Activated naive CD8-positive, alpha-beta T cell treated with anti-CD3 and anti-CD28 coated beads for 36 hours (primary cell): Measurements from ENCODE around the gene BMAL2. TPM values are rescaled to one million over a fixed set of nuclear protein-coding genes. Genes with fewer than 3 reads are reported as not detected.

Experiments used
- DNase-seq: peaks from one replicate; pipeline ENCODE4 v3.0.0; 2021
- H3K27ac Mint-ChIP-seq: one replicate; pipeline ENCODE4 v1.8.0; 2022; ENCODE audit warnings: mild to moderate bottlenecking, moderate library complexity, mixed read lengths
- H3K27me3 Mint-ChIP-seq: one replicate; pipeline ENCODE4 v1.8.0; 2022; ENCODE audit warnings: mild to moderate bottlenecking, mixed read lengths
- H3K36me3 Mint-ChIP-seq: one replicate; pipeline ENCODE4 v1.8.0; 2021; ENCODE audit warnings: mild to moderate bottlenecking, mixed read lengths
- H3K4me1 Mint-ChIP-seq: one replicate; pipeline ENCODE4 v1.8.0; 2021; ENCODE audit warnings: mixed read lengths
- H3K4me3 Mint-ChIP-seq: one replicate; pipeline ENCODE4 v1.8.0; 2022; ENCODE audit warnings: mild to moderate bottlenecking, moderate library complexity, mixed read lengths
- H3K9me3 Mint-ChIP-seq: one replicate; pipeline ENCODE4 v1.8.0; 2022; ENCODE audit warnings: mixed read lengths
- total RNA-seq, 2 experiments: library from RNA; stranded (reverse); gene quantifications; one replicate each; pipeline ENCODE4 v1.2.3, GENCODE V29; 2021

The BMAL2 gene
- total RNA-seq, 2 experiments from 2014 or later: 10.8 to 13.3 TPM

DNA sequence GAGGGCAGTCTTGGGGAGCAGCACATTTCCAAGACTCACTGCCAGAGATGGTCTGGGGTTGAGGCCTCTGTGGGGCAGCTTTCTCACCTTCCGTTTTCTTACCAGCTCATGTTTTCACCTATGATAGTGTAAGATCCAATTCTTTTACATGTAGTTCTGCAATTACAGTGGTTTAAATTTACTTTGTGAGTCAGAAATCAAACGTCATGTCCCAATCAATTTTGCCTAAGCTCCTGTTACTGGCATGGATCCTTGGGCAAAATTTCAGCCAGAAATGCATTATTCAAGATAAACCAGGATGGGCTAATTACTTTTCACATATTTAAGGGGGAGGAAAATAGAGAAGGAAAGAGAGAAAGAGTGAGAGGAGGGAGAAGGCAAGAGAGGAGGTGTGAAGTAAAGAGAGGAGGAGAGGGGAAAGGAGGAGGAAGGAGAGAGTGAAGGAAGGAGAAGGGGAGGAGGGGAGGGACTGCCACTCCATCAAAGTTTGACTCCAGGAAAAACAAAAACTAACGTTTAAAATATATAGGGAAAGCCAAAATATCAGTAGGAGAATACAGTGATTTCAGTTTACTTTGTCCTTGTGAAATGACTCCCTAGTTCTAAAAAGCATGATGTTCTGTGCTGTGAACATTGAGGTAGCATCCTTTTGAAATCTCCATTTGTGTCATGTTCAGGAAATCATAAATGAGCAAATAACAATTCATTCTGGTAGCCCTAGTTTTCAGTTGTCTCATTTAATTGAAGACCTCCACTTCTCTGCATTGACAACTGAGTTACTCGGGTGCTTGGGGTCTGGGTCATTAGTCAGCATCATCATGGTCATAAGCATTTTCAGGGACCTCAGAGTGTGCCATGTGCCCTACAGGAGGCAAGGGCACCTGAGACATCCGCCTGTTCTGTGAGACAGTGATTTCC is 3.0 kb downstream of the BMAL2 start:
- Mint-ChIP-seq H3K36me3 (no peaks in the 10 kb centered on the region), H3K27ac (no peak overlapping the region), H3K4me3 (no peak overlapping the region), H3K9me3 (no peaks in the 10 kb centered on the region), H3K27me3 (peaks cover 40% of the 10 kb centered on the region), H3K4me1 (peaks cover 31% of the 10 kb centered on the region)
- DNase-seq: no peak

DNA sequence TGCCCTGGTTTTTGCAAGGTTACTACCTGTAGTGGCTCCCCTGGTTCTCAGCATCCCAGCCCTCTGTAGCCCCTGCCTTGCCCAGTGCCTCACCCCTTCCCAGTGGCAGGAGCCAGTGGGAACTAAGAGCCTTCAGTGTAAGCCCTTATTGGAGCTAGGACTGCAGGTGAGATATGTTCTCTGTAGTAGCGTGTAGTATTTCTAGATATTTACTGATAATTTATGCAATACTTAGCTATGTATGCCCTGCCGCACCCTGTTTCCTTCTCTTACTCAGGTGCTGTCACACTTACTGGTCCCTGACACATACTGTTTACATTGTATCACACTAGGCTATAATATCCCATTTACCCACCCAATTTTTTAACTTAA is 3.6 kb downstream of the BMAL2 start:
- no peak overlapping the region for H3K4me3 Mint-ChIP-seq
- peaks cover 43% of the 10 kb centered on the region for H3K27me3 Mint-ChIP-seq
- no peaks in the 10 kb centered on the region for H3K36me3 Mint-ChIP-seq
- DNase-seq: no peak
- peaks cover 24% of the 10 kb centered on the region for H3K4me1 Mint-ChIP-seq
- no peak overlapping the region for H3K27ac Mint-ChIP-seq
- no peaks in the 10 kb centered on the region for H3K9me3 Mint-ChIP-seq

DNA sequence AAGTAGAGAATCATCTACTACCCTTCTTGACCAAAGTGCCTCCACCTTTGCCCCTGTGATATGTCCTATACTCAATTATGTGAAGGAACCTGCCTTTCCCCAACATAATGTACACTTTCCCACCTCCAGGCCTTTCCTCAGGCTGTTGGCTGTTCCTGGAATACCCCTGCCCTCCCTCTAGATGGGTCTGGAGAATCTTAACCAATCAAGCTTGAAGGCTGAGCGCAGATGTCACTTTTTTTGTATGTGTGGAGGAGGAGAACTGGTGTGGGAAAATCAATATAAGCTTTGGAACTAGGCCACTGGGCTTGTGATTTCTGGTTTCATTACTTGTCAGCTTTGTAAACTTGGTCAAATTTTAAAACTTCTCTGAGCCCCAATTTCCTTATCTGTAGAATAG is 4.7 kb downstream of the BMAL2 start:
- Mint-ChIP-seq H3K27ac (no peak overlapping the region), H3K4me1 (peaks cover 13% of the 10 kb centered on the region), H3K4me3 (no peak overlapping the region), H3K27me3 (peaks cover 37% of the 10 kb centered on the region), H3K9me3 (no peaks in the 10 kb centered on the region), H3K36me3 (no peaks in the 10 kb centered on the region)
- no peak for DNase-seq

DNA sequence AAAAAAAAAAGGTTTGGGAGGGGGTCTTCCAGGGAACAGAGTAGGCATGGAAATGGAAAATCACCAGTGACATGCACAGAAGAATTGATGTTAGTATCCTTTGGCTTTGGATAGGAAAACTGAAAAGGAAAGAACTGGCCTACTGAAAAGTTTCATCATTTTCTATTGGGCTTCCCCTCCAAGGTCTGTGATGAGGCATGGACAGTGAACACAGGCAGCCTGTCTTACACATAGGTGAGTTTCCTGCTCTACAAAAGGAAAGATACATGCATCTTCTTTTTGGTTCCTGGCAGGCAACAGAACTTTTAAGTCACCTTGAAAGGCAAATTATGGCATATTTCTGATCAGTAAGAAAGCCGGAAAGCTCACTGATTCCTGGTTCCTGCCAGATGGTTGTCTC is 5.8 kb downstream of the BMAL2 start:
- DNase-seq: no peak
- Mint-ChIP-seq H3K9me3 (no peaks in the 10 kb centered on the region), H3K4me3 (no peak overlapping the region), H3K27ac (no peak overlapping the region), H3K27me3 (peaks cover 33% of the 10 kb centered on the region), H3K4me1 (peaks cover 11% of the 10 kb centered on the region), H3K36me3 (no peaks in the 10 kb centered on the region)

DNA sequence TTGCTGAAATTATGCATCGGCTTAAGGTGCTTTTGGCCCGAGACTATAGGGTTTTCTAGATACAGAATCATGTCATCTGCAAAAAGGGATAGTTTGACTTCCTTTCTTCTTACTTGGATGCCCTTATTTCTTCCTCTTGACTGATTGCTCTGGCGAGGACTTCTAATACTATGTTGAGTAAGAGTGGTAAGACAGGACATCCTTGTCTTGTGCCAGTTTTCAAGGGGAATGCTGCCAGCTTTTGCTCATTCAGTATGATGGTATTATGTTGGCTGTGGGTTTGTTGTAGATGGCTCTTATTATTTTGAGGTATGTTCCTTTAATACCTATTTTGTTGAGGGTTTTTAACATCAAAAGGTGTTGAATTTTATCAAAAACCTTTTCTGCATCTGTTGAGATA is 8.3 kb downstream of the BMAL2 start:
- H3K27ac Mint-ChIP-seq: no peak overlapping the region
- no peak for DNase-seq
- H3K27me3 Mint-ChIP-seq: peaks cover 15% of the 10 kb centered on the region
- no peaks in the 10 kb centered on the region for H3K36me3 Mint-ChIP-seq
- no peaks in the 10 kb centered on the region for H3K9me3 Mint-ChIP-seq
- no peak overlapping the region for H3K4me3 Mint-ChIP-seq
- H3K4me1 Mint-ChIP-seq: peaks cover 5% of the 10 kb centered on the region

DNA sequence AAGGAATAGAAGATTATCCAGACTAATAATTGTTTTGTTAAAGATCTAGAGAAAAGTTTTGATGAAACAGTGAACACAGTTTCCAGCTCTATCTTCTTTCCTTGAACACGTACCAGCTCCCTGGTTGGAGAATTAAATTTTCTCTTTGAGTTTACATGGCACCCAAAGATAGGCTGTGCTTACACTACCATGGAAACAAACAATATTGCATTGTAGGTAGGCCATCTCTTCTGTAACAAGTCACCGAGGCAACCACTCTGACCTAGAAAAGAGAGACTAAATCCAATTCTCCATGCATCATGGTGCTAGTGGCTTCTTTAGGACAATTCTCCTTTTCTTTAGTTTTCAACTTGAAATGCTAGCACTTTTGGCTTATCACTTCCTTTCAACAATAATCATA is 9.9 kb downstream of the BMAL2 start:
- no peak overlapping the region for H3K4me3 Mint-ChIP-seq
- H3K9me3 Mint-ChIP-seq: no peaks in the 10 kb centered on the region

DNA sequence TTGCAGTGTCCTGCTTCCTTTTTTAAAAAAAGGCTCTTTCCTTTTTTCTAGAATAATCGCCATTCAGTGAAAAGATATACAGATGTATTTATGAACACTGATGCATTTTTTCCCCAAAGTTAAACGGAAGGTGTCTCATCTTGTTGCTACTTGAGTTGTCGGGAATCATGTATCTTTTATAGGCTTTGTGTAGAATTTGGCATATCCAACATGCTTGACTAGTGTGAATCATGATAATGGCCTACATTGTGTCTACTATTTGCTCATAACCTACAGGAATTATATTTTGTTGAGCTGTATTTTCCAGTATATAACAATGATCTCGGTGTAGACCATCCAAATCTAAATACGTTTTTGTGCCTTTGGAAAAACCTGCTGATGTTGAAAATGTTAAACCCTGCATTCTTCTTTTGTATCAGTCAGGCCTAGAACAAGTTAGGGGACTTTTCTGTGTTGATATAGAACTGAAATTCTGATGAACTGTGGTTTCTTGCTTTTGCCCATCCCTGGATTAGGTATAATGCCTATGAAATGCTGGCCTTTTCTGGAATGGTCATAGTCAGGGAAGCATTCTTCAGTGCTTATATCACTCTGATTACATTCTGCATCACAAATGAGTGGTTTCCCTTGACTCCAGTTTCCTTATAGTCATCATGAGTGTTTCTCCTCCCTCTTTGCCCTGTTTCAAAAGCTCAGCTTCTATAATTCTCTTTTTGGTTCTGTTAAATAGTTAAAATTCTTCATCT is 10.8 kb downstream of the BMAL2 start:
- Mint-ChIP-seq H3K9me3 (no peaks in the 10 kb centered on the region), H3K36me3 (no peaks in the 10 kb centered on the region), H3K27me3 (peaks cover 5% of the 10 kb centered on the region)

More for the DNA sequence above, 9.9 kb downstream of the BMAL2 start:
- Mint-ChIP-seq H3K36me3 (no peaks in the 10 kb centered on the region), H3K27ac (no peak overlapping the region), H3K27me3 (peaks cover 5% of the 10 kb centered on the region), H3K4me1 (peaks cover 5% of the 10 kb centered on the region)
- no peak for DNase-seq

DNA sequence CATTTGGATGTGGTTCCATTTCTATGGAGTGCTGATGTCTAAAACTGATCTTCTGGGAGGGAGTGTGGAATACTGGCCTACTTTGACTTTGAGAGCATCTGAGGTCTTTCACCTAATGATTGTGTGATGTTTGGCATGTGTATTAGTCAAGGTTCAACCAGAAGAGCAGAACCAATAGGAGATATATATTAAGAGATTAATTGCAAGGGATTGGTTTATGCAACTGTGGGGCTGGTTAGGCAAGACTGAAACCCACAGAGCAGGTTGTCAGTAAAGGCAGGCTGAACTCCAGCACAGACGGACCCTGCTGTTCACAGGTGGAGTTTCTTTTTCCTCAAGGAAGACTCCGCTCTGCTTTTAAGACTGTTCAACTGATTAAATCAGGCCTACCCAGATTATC is 11.6 kb downstream of the BMAL2 start:
- no peak overlapping the region for H3K27ac Mint-ChIP-seq
- DNase-seq: no peak
- no peak overlapping the region for H3K4me3 Mint-ChIP-seq
- no peaks in the 10 kb centered on the region for H3K4me1 Mint-ChIP-seq
- peaks cover 5% of the 10 kb centered on the region for H3K27me3 Mint-ChIP-seq
- no peaks in the 10 kb centered on the region for H3K36me3 Mint-ChIP-seq
- no peaks in the 10 kb centered on the region for H3K9me3 Mint-ChIP-seq

More for the DNA sequence above, 10.8 kb downstream of the BMAL2 start:
- no peak for DNase-seq
- Mint-ChIP-seq H3K4me1 (peaks cover 2% of the 10 kb centered on the region), H3K4me3 (no peak overlapping the region), H3K27ac (no peak overlapping the region)

DNA sequence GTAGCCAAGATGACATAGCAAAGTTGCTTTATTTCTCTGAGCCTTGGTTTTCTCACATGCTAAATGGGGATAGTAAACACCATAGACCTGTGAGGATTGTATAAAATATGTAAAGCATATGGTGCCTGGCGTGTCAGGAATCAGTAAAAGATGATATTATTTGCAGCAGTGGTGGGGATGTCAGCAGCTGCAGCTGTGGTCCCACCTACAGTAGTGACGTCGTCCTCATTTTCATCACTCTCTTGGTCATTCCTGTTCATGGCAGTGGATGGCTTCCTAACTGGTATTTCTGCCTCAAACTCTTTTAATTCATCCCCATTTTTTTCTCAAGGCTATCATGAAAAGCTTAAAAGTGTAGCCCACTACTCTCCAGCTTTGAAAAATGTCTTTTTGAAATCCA is 12.1 kb downstream of the BMAL2 start:
- no peaks in the 10 kb centered on the region for H3K4me1 Mint-ChIP-seq
- H3K27me3 Mint-ChIP-seq: peaks cover 5% of the 10 kb centered on the region
- H3K36me3 Mint-ChIP-seq: no peaks in the 10 kb centered on the region
- DNase-seq: no peak
- no peaks in the 10 kb centered on the region for H3K9me3 Mint-ChIP-seq
- no peak overlapping the region for H3K4me3 Mint-ChIP-seq
- H3K27ac Mint-ChIP-seq: no peak overlapping the region

DNA sequence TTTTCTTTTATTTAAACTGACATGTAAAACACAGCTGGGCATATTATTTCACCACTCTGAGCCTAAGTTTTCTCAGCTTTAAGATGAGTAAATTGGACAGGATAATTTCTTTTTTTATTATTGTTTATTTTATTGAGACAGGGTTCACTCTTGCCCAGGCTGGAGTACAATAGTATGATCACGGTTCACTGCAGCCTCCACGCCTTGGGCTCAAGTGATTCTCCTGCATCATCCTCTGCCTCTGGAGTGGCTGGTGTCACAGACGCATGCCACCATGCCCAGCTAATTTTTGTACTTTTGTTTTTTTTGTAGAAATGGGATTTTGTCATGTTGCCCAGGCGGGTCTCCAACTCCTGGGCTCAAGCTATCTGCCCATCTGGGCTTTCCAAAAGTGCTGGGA is 12.7 kb downstream of the BMAL2 start:
- Mint-ChIP-seq H3K36me3 (no peaks in the 10 kb centered on the region), H3K27ac (no peak overlapping the region), H3K4me1 (no peaks in the 10 kb centered on the region), H3K4me3 (no peak overlapping the region), H3K9me3 (no peaks in the 10 kb centered on the region), H3K27me3 (peaks cover 5% of the 10 kb centered on the region)
- no peak for DNase-seq

DNA sequence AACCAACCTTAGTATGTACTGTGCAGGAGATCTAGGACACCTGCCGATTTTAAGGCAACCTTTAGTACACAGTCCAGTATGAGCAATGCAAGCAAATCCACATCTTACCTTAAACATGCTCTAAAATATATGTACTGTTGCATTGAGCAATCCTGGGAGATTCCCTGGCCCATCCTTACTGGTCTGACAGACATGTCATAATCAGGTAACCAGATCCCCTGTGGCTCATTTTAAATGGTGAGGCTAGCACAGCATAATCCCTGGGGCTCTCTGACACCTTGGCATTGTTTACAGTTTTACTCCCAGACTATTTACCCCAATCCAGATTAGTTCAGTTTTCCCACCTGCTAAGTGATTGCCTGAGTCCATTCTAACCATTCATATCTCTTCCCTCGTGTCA is 15.1 kb downstream of the BMAL2 start:
- Mint-ChIP-seq H3K9me3 (no peaks in the 10 kb centered on the region), H3K27me3 (peaks cover 3% of the 10 kb centered on the region), H3K4me1 (no peaks in the 10 kb centered on the region), H3K27ac (no peak overlapping the region), H3K36me3 (no peaks in the 10 kb centered on the region), H3K4me3 (no peak overlapping the region)
- DNase-seq: no peak

DNA sequence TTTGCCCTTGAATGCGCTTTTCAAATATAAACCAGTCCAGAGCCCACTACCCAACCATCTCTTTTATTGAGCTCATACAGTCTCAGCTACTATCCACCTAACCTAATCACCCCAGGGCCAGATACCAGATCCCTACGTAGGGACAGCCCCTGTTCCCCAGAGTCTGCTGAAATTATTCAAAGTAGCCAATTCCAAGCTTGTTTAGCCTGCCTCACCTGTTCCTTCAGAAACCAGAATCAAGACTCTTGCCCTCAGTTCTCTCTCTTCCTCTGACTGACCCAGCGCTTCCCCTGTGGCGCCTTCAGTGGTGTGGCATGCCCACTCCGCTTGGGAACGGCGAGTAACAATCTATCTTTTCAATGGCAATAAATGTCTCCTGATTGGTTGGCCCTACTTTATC is 18.8 kb downstream of the BMAL2 start:
- Mint-ChIP-seq H3K4me1 (no peaks in the 10 kb centered on the region), H3K9me3 (no peaks in the 10 kb centered on the region), H3K4me3 (no peak overlapping the region), H3K36me3 (no peaks in the 10 kb centered on the region), H3K27me3 (peaks cover 3% of the 10 kb centered on the region), H3K27ac (no peak overlapping the region)
- DNase-seq: no peak

DNA sequence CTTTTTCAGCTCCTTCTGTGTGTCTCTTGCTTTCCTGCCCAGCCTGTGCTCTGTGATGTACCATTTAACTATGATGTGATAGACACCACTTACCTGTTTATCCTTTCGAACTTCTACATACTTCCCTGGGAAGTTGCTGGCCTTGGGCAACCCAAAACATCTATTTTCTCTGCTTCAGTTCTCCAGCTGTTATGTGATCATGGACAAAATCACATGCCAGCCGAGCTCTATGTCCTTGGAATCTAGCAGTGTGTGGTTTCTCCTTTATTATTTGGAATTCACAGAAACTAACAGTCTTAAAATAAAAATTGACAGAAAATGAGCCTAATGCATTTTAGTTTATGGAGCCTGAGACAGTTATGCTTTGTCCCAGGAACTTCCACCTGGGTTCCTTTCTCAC is 22.9 kb downstream of the BMAL2 start:
- H3K4me1 Mint-ChIP-seq: no peaks in the 10 kb centered on the region
- no peak overlapping the region for H3K4me3 Mint-ChIP-seq
- H3K9me3 Mint-ChIP-seq: no peaks in the 10 kb centered on the region
- no peak overlapping the region for H3K27ac Mint-ChIP-seq
- no peaks in the 10 kb centered on the region for H3K36me3 Mint-ChIP-seq
- peaks cover 18% of the 10 kb centered on the region for H3K27me3 Mint-ChIP-seq
- DNase-seq: no peak

DNA sequence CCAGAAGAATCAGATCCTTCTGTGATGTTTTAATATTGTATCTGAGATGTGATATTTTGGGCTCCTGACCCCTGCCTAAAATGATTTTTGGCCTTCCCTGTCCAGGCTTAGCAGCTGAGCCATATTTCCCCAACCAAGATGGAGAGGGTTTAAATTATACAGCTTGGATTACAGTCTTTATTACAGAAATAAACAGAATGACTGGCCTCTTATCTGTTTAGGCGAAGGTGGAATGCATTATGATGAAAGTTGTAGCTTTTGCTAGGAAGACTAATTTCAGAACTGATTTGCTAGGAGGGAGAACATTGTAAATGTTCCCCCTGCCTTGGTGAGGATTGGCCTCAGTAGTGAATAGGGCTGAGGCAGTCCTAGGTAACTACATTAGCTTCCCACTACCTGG is 23.3 kb downstream of the BMAL2 start:
- no peak overlapping the region for H3K27ac Mint-ChIP-seq
- H3K4me3 Mint-ChIP-seq: no peak overlapping the region
- H3K27me3 Mint-ChIP-seq: peaks cover 19% of the 10 kb centered on the region
- H3K9me3 Mint-ChIP-seq: no peaks in the 10 kb centered on the region
- no peak for DNase-seq
- no peaks in the 10 kb centered on the region for H3K36me3 Mint-ChIP-seq
- no peaks in the 10 kb centered on the region for H3K4me1 Mint-ChIP-seq

DNA sequence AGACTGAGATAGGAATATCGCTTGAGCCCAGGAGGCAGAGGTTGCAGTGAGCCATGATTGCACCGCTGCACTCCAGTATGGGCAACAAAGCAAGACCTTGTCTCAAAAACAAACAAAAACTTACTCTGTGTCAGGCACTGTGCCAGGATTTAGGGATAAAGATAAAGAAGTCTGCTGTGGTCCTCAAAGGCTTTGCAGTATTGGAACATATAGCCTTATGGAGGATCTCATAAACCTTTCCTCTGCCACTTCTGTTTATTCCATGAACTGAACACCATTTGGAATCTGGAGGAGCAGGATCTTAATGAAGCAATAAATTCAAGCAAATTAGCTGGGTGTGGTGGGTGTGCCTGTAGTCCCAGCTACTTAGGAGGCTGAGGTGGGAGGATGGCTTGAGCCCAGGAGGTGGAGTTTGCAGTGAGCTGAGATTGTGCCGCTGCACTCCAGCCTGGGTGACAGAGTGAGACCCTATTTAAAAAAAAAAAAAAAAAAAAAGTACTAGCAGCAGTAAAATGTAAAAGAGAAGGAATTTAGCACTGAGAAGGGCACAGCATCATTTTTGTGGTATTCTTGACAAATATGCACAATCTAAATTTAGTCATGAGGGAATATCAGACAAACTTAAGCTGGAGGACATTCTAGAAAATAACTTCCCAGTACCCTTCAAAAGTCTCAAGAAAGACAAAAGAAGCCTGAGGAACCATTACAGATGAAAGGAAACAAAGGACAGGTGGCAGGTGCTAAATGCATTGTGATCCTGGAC is 27.1 kb downstream of the BMAL2 start:
- Mint-ChIP-seq H3K9me3 (no peaks in the 10 kb centered on the region), H3K4me3 (no peak overlapping the region), H3K4me1 (no peaks in the 10 kb centered on the region), H3K27ac (no peak overlapping the region), H3K27me3 (peaks cover 38% of the 10 kb centered on the region), H3K36me3 (no peaks in the 10 kb centered on the region)
- no peak for DNase-seq
